Measurements from ENCODE around the gene CCDC187. TPM values are rescaled to one million over a fixed set of nuclear protein-coding genes. Genes with fewer than 3 reads are reported as not detected.
A peak's percentile ranks its signal among the peaks of the same experiment; 100 is the strongest.

Gene CCDC187
- total and polyA plus RNA-seq, 4 experiments from 2014 or later: not detected

GRCh38 chr9:136207616-136208015 is 96.3 kb downstream of the CCDC187 start:
- CTCF ChIA-PET (ENCODE audit: partially characterized antibody): no interaction called here
- Mint-ChIP-seq H3K27me3 (peaks cover 5 to 8% of the 10 kb centered on the region in 2 donors), H3K4me3 (peak overlapping the region in 1 of 8 donors; percentile 11), H3K27ac (no peak overlapping the region), H3K4me1 (peaks cover 0 to 3% (median 0%) of the 10 kb centered on the region in 4 donors), H3K9me3 (no peaks in the 10 kb centered on the region), H3K36me3 (peaks cover 23 to 31% of the 10 kb centered on the region in 2 donors)
- no peaks in the 10 kb centered on the region for H3K4me1 ChIP-seq (ENCODE audit: insufficient read depth, low read length)
- H3K36me3 ChIP-seq (ENCODE audit: insufficient read depth, low read length): peaks cover 4% of the 10 kb centered on the region
- intact Hi-C loops (cut with micrococcal nuclease): no loop called here
- H3K9me3 ChIP-seq (ENCODE audit: control insufficient read depth in 1 of 2, low read length in 2 of 2): no peaks in the 10 kb centered on the region
- no peak overlapping the region for H3K27ac ChIP-seq (ENCODE audit: low read depth, low read length)
- DNase-seq: no peak
- H3K27me3 ChIP-seq (ENCODE audit: insufficient read depth, low read length): peaks cover 2% of the 10 kb centered on the region
- POLR2A ChIA-PET (ENCODE audit: partially characterized antibody): no interaction called here
- no peak overlapping the region for H3K4me3 ChIP-seq (ENCODE audit: low read length in 2 of 2)

GRCh38 chr9:136206602-136207275 is 97.2 kb downstream of the CCDC187 start:
- H3K4me3 Mint-ChIP-seq: no peak overlapping the region
- ChIA-PET CTCF (ENCODE audit: partially characterized antibody) (no interaction called here), POLR2A (ENCODE audit: partially characterized antibody) (interaction anchor here (1.2 kb wide), 1 partner anchor 18 kb away, joined by 3 read pairs; no protein-coding TSS in a partner anchor)
- peaks cover 4% of the 10 kb centered on the region for H3K36me3 ChIP-seq (ENCODE audit: insufficient read depth, low read length)
- peaks cover 5 to 8% of the 10 kb centered on the region in 2 donors for H3K27me3 Mint-ChIP-seq
- no peak overlapping the region for H3K27ac Mint-ChIP-seq
- H3K9me3 Mint-ChIP-seq: no peaks in the 10 kb centered on the region
- intact Hi-C loops (cut with micrococcal nuclease): no loop called here
- no peak for DNase-seq
- no peak overlapping the region for H3K27ac ChIP-seq (ENCODE audit: low read depth, low read length)
- H3K4me3 ChIP-seq (ENCODE audit: low read length in 2 of 2): no peak overlapping the region
- peaks cover 18 to 23% of the 10 kb centered on the region in 2 donors for H3K36me3 Mint-ChIP-seq
- H3K4me1 ChIP-seq (ENCODE audit: insufficient read depth, low read length): no peaks in the 10 kb centered on the region
- peaks cover 4% of the 10 kb centered on the region for H3K27me3 ChIP-seq (ENCODE audit: insufficient read depth, low read length)
- peaks cover 0 to 3% (median 0%) of the 10 kb centered on the region in 4 donors for H3K4me1 Mint-ChIP-seq
- H3K9me3 ChIP-seq (ENCODE audit: control insufficient read depth in 1 of 2, low read length in 2 of 2): no peaks in the 10 kb centered on the region

- Mint-ChIP-seq H3K27me3 (peaks cover 11 to 12% of the 10 kb centered on the region in 2 donors), H3K9me3 (no peaks in the 10 kb centered on the region), H3K4me3 (no peak overlapping the region), H3K27ac (no peak overlapping the region), H3K36me3 (peaks cover 18 to 20% of the 10 kb centered on the region in 2 donors), H3K4me1 (peaks cover 0 to 3% (median 0%) of the 10 kb centered on the region in 4 donors)
- no peaks in the 10 kb centered on the region for H3K4me1 ChIP-seq (ENCODE audit: insufficient read depth, low read length)
- no peaks in the 10 kb centered on the region for H3K9me3 ChIP-seq (ENCODE audit: control insufficient read depth in 1 of 2, low read length in 2 of 2)
- H3K4me3 ChIP-seq (ENCODE audit: low read length in 2 of 2): no peak overlapping the region
- H3K36me3 ChIP-seq (ENCODE audit: insufficient read depth, low read length): peaks cover 4% of the 10 kb centered on the region
- no peak for DNase-seq
- no peak overlapping the region for H3K27ac ChIP-seq (ENCODE audit: low read depth, low read length)
- intact Hi-C loops (cut with micrococcal nuclease): no loop called here
- POLR2A ChIA-PET (ENCODE audit: partially characterized antibody): interaction anchor here (1.2 kb wide), 1 partner anchor 19 kb away, joined by 3 read pairs; no protein-coding TSS in a partner anchor
- peaks cover 4% of the 10 kb centered on the region for H3K27me3 ChIP-seq (ENCODE audit: insufficient read depth, low read length)
- CTCF ChIA-PET (ENCODE audit: partially characterized antibody): no interaction called here
Measured at GRCh38 chr9:136205707-136205992, 98.2 kb downstream of the CCDC187 start.

GRCh38 chr9:136204838-136205706 is 98.8 kb downstream of the CCDC187 start, which contains the start of gene LHX3:
Gene LHX3 (minus strand): TSS chr9:136205128. CDS start chr9:136205012, 116 bp downstream.
- DNase-seq: peak in 3 of 5 donors; percentile 16 to 26 (median 19)
- ChIA-PET POLR2A (ENCODE audit: partially characterized antibody) (interaction anchor here (1.2 kb wide), 1 partner anchor 20 kb away, joined by 3 read pairs; no protein-coding TSS in a partner anchor), CTCF (ENCODE audit: partially characterized antibody) (no interaction called here)
- Mint-ChIP-seq H3K27me3 (peaks cover 14 to 17% of the 10 kb centered on the region in 2 donors), H3K27ac (peak within 1 kb of the TSS in 1 of 7 donors; percentile 11), H3K36me3 (peaks cover 18 to 20% of the 10 kb centered on the region in 2 donors), H3K9me3 (no peaks in the 10 kb centered on the region), H3K4me3 (peak within 1 kb of the TSS in 1 of 8 donors; percentile 51), H3K4me1 (peaks cover 0 to 3% (median 0%) of the 10 kb centered on the region in 4 donors)
- H3K9me3 ChIP-seq (ENCODE audit: control insufficient read depth in 1 of 2, low read length in 2 of 2): no peaks in the 10 kb centered on the region
- H3K36me3 ChIP-seq (ENCODE audit: insufficient read depth, low read length): peaks cover 2% of the 10 kb centered on the region
- intact Hi-C loops (cut with micrococcal nuclease): no loop called here
- H3K4me3 ChIP-seq (ENCODE audit: low read length in 2 of 2): no peak within 1 kb of the TSS
- H3K27ac ChIP-seq (ENCODE audit: low read depth, low read length): no peak within 1 kb of the TSS
- H3K4me1 ChIP-seq (ENCODE audit: insufficient read depth, low read length): no peaks in the 10 kb centered on the region
- peaks cover 4% of the 10 kb centered on the region for H3K27me3 ChIP-seq (ENCODE audit: insufficient read depth, low read length)

- Histone ChIP-seq H3K9me3 (ENCODE audit: control insufficient read depth in 1 of 2, low read length in 2 of 2) (no peaks in the 10 kb centered on the region), H3K4me3 (ENCODE audit: low read length in 2 of 2) (no peak overlapping the region), H3K4me1 (ENCODE audit: insufficient read depth, low read length) (no peaks in the 10 kb centered on the region), H3K27ac (ENCODE audit: low read depth, low read length) (no peak overlapping the region), H3K36me3 (ENCODE audit: insufficient read depth, low read length) (no peaks in the 10 kb centered on the region), H3K27me3 (ENCODE audit: insufficient read depth, low read length) (peaks cover 4% of the 10 kb centered on the region)
- H3K4me3 Mint-ChIP-seq: no peak overlapping the region
- no peak for DNase-seq
- H3K27ac Mint-ChIP-seq: peak overlapping the region in 1 of 7 donors; percentile 11
- H3K4me1 Mint-ChIP-seq: peaks cover 0 to 3% (median 0%) of the 10 kb centered on the region in 4 donors
- H3K27me3 Mint-ChIP-seq: peaks cover 14 to 19% of the 10 kb centered on the region in 2 donors
- H3K36me3 Mint-ChIP-seq: peaks cover 13 to 18% of the 10 kb centered on the region in 2 donors
- intact Hi-C loops (cut with micrococcal nuclease): no loop called here
- CTCF ChIA-PET (ENCODE audit: partially characterized antibody): no interaction called here
- POLR2A ChIA-PET (ENCODE audit: partially characterized antibody): no interaction called here
- H3K9me3 Mint-ChIP-seq: no peaks in the 10 kb centered on the region
Measured at GRCh38 chr9:136204145-136204805, 99.6 kb downstream of the CCDC187 start.

GRCh38 chr9:136203408-136204144 is 100.3 kb downstream of the CCDC187 start:
- intact Hi-C loops (cut with micrococcal nuclease): no loop called here
- Mint-ChIP-seq H3K36me3 (peaks cover 8 to 18% of the 10 kb centered on the region in 2 donors), H3K4me3 (no peak overlapping the region), H3K9me3 (no peaks in the 10 kb centered on the region), H3K27ac (peak overlapping the region in 1 of 7 donors; percentile 11), H3K4me1 (peaks cover 0 to 3% (median 0%) of the 10 kb centered on the region in 4 donors), H3K27me3 (peaks cover 14 to 19% of the 10 kb centered on the region in 2 donors)
- ChIA-PET CTCF (ENCODE audit: partially characterized antibody) (no interaction called here), POLR2A (ENCODE audit: partially characterized antibody) (no interaction called here)
- no peak for DNase-seq
- no peaks in the 10 kb centered on the region for H3K9me3 ChIP-seq (ENCODE audit: control insufficient read depth in 1 of 2, low read length in 2 of 2)
- no peak overlapping the region for H3K4me3 ChIP-seq (ENCODE audit: low read length in 2 of 2)
- no peak overlapping the region for H3K27ac ChIP-seq (ENCODE audit: low read depth, low read length)
- no peaks in the 10 kb centered on the region for H3K4me1 ChIP-seq (ENCODE audit: insufficient read depth, low read length)
- H3K27me3 ChIP-seq (ENCODE audit: insufficient read depth, low read length): peaks cover 4% of the 10 kb centered on the region
- no peaks in the 10 kb centered on the region for H3K36me3 ChIP-seq (ENCODE audit: insufficient read depth, low read length)

Measured in CD4-positive, alpha-beta memory T cell (primary cell).